ENCODE data around the gene TTC24.
"Not testable (repeated sequence)": the region's sequence is repeated elsewhere in the genome, so short reads cannot be mapped to it uniquely, and the experiment has no call there.

The TTC24 gene

DNA sequence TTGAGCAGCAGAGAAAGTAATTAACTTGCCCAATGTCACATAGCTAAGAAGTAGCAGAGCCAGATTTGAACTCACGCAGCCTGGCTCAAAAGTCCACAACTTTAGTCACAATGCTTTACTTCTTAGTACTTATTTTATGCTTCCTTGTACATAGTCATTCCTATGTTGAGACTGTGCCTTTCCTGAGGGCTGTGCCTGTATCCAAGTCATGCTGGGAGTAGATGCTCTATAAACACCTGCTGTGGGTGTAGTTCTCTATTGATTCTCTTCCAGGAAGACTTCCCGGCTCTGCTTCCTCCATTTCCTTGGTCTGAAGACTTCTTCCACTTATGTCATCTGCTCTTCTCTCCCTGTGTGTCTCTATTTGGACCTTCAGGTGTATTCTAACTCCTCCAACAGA, 23.8 kb upstream of the TTC24 start:
- no peak for DNase-seq

- DNase-seq = no peak
These were observed 23.2 kb upstream of the TTC24 start for GRCh38 chr1:156556354-156556753.

DNA sequence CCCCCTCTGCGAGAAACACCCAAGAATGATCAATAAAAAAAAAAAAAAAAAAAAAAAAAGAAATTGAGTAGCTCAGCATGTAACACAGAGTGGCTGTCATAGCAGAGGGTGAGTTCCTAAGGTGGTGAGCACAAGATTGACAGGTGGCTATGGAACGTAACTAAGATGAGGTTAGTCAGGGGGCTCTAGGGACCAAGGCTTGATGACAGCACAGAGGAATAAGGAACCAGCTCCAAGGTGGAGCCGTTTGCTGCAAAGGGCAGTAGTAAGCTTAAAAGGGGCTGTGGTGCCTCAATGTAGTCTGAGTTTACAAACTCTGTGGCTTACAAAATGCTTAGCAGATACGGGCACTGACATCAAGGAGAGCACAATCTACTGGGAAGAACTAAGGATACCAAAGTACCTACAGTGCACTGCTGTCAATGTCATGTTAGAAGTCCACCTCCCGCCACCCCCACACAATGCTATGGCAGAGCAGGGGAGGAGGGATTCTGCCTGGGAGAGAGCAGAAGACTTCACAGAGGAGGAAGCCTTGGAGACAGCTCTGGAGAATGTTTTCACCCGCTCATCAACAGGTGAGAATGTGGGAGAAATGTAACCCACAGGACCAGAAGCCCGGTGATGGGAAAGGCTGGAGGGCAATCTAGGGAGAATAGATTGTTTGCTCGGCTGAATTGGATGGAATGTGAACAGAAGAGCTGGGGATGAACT, 20.3 kb upstream of the TTC24 start:
- DNase-seq = no peak

GRCh38 chr1:156559797-156560385, 19.6 kb upstream of the TTC24 start:
- DNase-seq = no peak

DNA sequence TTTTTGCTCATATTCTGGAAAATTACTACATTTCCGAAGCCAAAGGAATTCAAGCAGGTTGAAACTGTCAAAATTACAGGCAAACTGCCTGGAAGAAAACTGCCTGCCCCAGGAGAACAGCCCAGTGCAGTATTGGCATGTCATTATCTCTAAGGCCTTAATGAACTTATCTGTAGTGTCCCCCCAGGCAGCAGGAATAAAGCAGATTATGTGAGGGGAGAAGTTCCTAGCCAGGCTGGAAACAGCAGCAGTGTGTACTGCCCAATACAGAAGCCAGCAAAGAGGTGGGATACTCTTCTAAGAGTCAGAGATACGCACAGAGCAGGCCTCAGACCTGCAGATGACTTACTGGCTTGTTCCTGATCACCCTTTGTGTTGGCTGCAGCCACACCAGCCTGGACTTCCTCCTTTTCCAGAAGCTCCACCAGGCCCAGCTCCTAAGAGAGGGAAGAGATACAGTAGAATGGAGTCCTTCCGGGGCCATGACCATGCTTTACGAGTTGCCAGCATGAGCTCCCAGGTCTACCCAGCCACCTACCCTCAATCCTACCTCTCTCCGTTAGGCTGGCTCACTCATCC, 18.8 kb upstream of the TTC24 start:
- no peak for DNase-seq

GRCh38 chr1:156565519-156565918, 14.0 kb upstream of the TTC24 start:
- no peak for DNase-seq

DNA sequence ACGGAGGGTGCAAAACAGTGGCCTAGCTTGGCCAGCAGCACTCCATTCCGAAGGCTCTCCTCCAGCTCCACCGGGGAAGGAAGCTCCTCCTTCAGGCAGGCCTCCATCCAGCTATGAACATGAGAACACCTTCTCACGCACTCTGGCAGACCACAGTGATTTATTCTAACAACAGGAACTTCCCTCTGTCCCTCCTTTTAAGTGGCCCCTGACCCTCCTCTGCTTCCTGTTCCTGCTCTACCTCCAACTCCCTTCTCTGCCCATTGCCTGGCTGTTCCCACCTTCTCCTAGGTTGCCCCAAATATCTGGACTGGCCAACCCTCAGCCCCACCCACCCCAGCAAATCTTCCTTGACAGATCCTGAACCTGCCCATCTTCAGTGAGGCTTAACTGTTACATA, 13.1 kb upstream of the TTC24 start:
- no peak for DNase-seq

- no peak for DNase-seq
These were observed 8.2 kb upstream of the TTC24 start for GRCh38 chr1:156571261-156571852.

DNA sequence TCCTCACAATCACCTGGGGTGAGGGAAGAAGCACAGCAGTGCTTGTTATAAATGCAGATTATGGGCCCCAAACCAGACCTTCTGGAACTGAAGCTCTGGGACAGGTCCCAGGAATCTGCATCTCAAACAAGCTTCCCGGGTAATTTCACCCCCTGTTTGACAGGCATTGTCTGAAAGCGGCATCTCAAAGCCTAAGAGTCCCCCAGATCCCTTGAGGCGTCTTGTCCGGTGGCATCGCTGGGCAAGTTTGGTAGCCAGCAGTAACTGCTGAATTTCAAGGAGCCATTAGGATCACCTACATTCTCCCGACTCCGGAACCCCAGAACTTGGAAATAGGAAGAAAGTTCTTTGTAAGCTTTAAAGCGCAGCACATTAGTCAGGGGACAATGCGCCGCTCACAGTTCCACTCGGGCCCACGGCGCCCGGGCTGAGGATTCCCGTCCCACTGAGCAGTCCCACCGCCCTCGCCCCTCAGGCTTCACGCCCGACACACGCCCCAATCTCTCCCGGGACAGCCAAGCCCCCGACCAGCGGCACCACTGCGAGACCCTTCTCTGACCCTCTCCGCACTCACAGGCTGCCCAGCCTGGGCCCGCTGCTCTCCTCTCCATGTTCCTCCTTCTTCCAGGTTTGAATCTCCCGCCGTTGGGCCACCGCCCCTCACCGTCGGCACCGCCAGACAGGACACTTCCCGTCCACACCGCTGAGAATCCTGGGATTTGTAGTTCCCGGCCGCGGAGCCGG, 7.4 kb upstream of the TTC24 start, which contains the start of gene IQGAP3:
IQGAP3 (minus strand) TSS at position 647 of the 744 bp plus-strand sequence; CDS start at position 611, 36 bp downstream.
- DNase-seq = peak; percentile 83 to 86

DNA sequence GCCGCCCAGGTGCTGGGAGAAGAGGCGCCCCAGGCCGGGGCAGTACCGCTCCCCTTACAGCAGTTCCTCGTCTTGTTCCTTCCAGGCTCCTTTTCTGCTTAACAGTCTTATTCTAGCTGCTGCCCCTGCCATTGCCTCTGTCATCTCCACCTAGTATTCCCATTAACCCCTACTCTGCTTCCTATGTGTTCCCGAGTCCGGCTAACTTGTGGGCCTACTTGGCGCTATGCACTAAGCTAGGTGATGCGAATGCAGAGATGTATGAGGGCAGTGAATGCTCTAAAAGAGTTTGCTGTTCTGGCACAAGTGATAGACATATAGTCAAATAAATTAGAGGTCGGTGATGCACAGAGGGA, 6.9 kb upstream of the TTC24 start:
- no peak for DNase-seq

DNA sequence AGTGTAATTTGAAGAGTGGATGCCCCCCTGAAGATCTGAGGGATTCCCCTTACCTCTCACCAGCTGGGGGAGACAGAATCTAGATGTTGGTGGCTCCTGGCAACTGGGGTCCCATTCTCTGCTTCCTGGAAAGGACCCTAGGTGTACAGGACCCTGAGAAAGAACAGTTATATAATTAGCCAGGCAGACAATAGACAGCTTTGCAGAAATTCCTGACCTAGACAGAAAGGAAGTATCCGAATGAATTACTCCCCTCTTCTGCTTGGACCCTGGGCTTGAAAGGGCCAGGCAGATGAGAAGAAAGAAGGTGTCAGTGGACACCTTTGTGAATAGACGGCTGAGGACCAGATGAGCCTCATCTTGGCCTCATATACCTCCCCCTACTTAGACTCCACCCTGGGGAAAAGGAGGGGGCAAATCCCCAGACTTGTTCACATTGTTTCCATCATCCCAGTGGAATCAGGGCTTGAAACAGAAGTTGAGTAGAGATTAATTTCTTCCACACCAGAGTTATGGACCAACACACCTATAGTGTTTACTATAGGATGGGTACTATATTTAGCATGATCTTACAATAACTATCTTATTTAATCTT, 5.4 kb upstream of the TTC24 start:
- DNase-seq = no peak

DNA sequence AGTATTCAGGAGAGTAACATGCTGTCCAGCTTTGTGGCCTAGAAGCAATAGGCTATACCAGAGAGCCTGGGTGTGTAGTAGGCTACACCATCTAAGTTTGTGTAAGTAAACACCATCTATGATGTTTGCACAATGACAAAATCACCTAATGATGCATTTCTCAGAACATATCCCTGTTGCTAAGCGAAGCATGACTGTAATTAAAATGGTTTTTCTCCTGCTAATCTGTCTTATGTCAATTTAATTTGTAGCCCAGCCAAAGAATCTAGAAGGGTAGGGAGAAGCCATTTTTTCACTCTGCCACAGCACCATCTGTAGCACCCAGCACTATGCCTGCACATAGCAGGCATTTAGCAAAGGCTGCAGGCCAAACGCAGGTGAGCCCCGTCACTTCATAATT, 2.0 kb upstream of the TTC24 start:
- no peak for DNase-seq

GRCh38 chr1:156578055-156578454, 1.5 kb upstream of the TTC24 start:
- DNase-seq = no peak

- peak; percentile 32 to 43 for DNase-seq
These were observed 2.3 kb downstream of the TTC24 start for GRCh38 chr1:156581661-156582387.

- peak in 1 of 2 donors; percentile 7 for DNase-seq
These were observed 3.0 kb downstream of the TTC24 start for GRCh38 chr1:156582388-156583017.

GRCh38 chr1:156583821-156584622, 4.5 kb downstream of the TTC24 start:
- DNase-seq = peak; percentile 75 to 84

- no peak for DNase-seq
These were observed 5.3 kb downstream of the TTC24 start for GRCh38 chr1:156584813-156585212.

DNA sequence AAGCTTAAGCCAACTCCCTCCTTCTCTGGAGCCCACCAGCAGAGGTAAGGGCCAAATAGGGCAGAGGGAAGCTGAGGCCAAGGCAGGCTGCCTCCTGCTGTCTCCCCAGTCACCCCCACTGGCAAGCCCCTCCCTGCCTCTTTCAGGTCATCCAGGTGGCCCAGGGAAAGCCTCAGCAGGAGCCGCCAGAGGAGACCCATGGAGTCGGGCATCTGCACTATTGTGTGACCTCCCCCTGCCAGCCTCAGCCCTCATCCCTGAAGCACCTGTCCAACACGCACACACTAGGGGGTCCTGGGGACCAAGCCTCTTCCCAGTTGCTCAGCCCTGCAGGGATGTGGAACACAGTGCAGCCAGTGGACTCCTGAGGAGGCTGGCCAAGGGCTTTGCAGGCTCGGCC, 6.8 kb downstream of the TTC24 start:
- no peak for DNase-seq

DNA sequence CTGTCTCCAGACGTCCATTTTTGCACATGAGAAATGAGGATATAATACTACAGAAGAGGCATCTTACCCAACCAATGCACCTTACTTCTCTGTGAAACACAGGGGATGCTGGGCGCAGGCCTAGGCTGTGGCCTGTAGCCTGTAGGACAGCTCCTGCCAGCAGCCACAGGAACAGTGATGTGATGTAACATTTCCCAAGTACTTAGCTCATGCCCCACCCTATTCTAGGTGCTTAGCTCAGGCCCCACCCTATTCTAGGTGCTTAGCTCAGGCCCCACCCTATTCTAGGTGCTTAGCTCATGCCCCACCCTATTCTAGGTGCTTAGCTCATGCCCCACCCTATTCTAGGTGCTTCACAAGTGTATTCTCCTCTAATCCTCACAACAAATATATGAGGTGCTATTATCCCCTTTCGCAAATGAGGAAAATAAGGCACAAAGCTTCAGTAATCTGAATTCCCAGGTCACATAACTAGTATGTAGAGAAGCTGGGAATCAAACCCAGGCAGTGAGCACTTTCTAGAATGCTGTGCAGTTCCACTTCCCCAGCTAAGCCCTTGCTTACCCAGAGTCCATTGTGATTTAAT, 7.5 kb downstream of the TTC24 start:
- DNase-seq = no peak

- not testable (repeated sequence) for DNase-seq
These were observed 8.4 kb downstream of the TTC24 start for GRCh38 chr1:156587927-156588326.
